Mononuclear cell (primary cell): Measurements from ENCODE around the gene NR3C2. TPM values are rescaled to one million over a fixed set of nuclear protein-coding genes. Genes with fewer than 3 reads are reported as not detected.
"Not testable (repeated sequence)": the region's sequence is repeated elsewhere in the genome, so short reads cannot be mapped to it uniquely, and the experiment has no call there.

Experiments
- H3K27me3 ChIP-seq: 2 replicates; pipeline ENCODE4 v1.6.0; 2011; ENCODE audit warnings: low read length, control low read depth; ENCODE audit not compliant: insufficient read depth
- H3K4me1 ChIP-seq: 2 replicates; pipeline ENCODE4 v1.5.1; 2011; ENCODE audit warnings: mild to moderate bottlenecking, low read length, control low read depth; ENCODE audit not compliant: insufficient read depth
- H3K4me3 ChIP-seq: 2 replicates; pipeline ENCODE4 v1.5.1; 2011; ENCODE audit warnings: mild to moderate bottlenecking, low read length, moderate library complexity
- H3K9me3 ChIP-seq: 2 replicates; pipeline ENCODE4 v1.5.1; 2011; ENCODE audit warnings: low read depth, mild to moderate bottlenecking, control low read depth, low read length
- total RNA-seq: library from RNA; depleted of rRNA; stranded (reverse); fragments of >200 nt; gene quantifications from one replicate; pipeline ENCODE4 v1.2.3, GENCODE V29; 2012

The NR3C2 gene
- total RNA-seq, 1 donor, result 29.1 TPM

GRCh38 chr4:148159793-148160192 is 282.4 kb downstream of the NR3C2 start:
- Histone ChIP-seq H3K4me3 (no peak overlapping the region), H3K4me1 (no peaks in the 10 kb centered on the region), H3K9me3 (no peaks in the 10 kb centered on the region), H3K27me3 (no peaks in the 10 kb centered on the region)

GRCh38 chr4:148154769-148155168 is 287.4 kb downstream of the NR3C2 start:
- H3K27me3 ChIP-seq, result no peaks in the 10 kb centered on the region
- no peak overlapping the region for H3K4me3 ChIP-seq
- no peaks in the 10 kb centered on the region for H3K4me1 ChIP-seq
- no peaks in the 10 kb centered on the region for H3K9me3 ChIP-seq

GRCh38 chr4:148152868-148153625 is 289.2 kb downstream of the NR3C2 start:
- H3K9me3 ChIP-seq, result no peaks in the 10 kb centered on the region
- no peak overlapping the region for H3K4me3 ChIP-seq
- no peaks in the 10 kb centered on the region for H3K27me3 ChIP-seq
- no peaks in the 10 kb centered on the region for H3K4me1 ChIP-seq

GRCh38 chr4:148151806-148152205 is 290.4 kb downstream of the NR3C2 start:
- H3K27me3 ChIP-seq, result no peaks in the 10 kb centered on the region
- no peaks in the 10 kb centered on the region for H3K9me3 ChIP-seq
- no peaks in the 10 kb centered on the region for H3K4me1 ChIP-seq
- H3K4me3 ChIP-seq, result no peak overlapping the region

- Histone ChIP-seq H3K27me3 (no peaks in the 10 kb centered on the region), H3K9me3 (no peaks in the 10 kb centered on the region), H3K4me1 (no peaks in the 10 kb centered on the region), H3K4me3 (no peak overlapping the region)
Measured at GRCh38 chr4:148145475-148145874, 296.7 kb downstream of the NR3C2 start.

GRCh38 chr4:148143174-148143573 is 299.0 kb downstream of the NR3C2 start:
- H3K4me3 ChIP-seq, result no peak overlapping the region
- H3K9me3 ChIP-seq, result no peaks in the 10 kb centered on the region
- no peaks in the 10 kb centered on the region for H3K4me1 ChIP-seq

GRCh38 chr4:148141501-148141900 is 300.7 kb downstream of the NR3C2 start:
- Histone ChIP-seq H3K4me1 (no peaks in the 10 kb centered on the region), H3K4me3 (no peak overlapping the region), H3K9me3 (no peaks in the 10 kb centered on the region), H3K27me3 (no peaks in the 10 kb centered on the region)

More at GRCh38 chr4:148143174-148143573, 299.0 kb downstream of the NR3C2 start:
- H3K27me3 ChIP-seq, result no peaks in the 10 kb centered on the region

- Histone ChIP-seq H3K9me3 (peaks cover 21% of the 10 kb centered on the region), H3K4me1 (no peaks in the 10 kb centered on the region), H3K4me3 (no peak overlapping the region), H3K27me3 (no peaks in the 10 kb centered on the region)
Measured at GRCh38 chr4:148126825-148127224, 315.4 kb downstream of the NR3C2 start.

GRCh38 chr4:148124512-148124911 is 317.7 kb downstream of the NR3C2 start:
- H3K27me3 ChIP-seq, result no peaks in the 10 kb centered on the region
- H3K4me1 ChIP-seq, result no peaks in the 10 kb centered on the region
- peaks cover 25% of the 10 kb centered on the region for H3K9me3 ChIP-seq
- H3K4me3 ChIP-seq, result no peak overlapping the region

- not testable (repeated sequence) for H3K4me1 ChIP-seq, H3K27me3 ChIP-seq, H3K4me3 ChIP-seq
- peaks cover 25% of the 10 kb centered on the region for H3K9me3 ChIP-seq
Measured at GRCh38 chr4:148123161-148123560, 319.1 kb downstream of the NR3C2 start.

- H3K4me3 ChIP-seq, result no peak overlapping the region
- H3K27me3 ChIP-seq, result no peaks in the 10 kb centered on the region
- H3K9me3 ChIP-seq, result peaks cover 20% of the 10 kb centered on the region
- no peaks in the 10 kb centered on the region for H3K4me1 ChIP-seq
Measured at GRCh38 chr4:148120216-148120615, 322.0 kb downstream of the NR3C2 start.

GRCh38 chr4:148118633-148119032 is 323.6 kb downstream of the NR3C2 start:
- Histone ChIP-seq H3K4me3 (no peak overlapping the region), H3K27me3 (no peaks in the 10 kb centered on the region), H3K4me1 (no peaks in the 10 kb centered on the region), H3K9me3 (peaks cover 9% of the 10 kb centered on the region)

GRCh38 chr4:148118179-148118578 is 324.0 kb downstream of the NR3C2 start:
- Histone ChIP-seq H3K4me1 (no peaks in the 10 kb centered on the region), H3K27me3 (no peaks in the 10 kb centered on the region), H3K4me3 (no peak overlapping the region), H3K9me3 (peaks cover 9% of the 10 kb centered on the region)

GRCh38 chr4:148116969-148117368 is 325.2 kb downstream of the NR3C2 start:
- H3K4me1 ChIP-seq, result no peaks in the 10 kb centered on the region
- H3K4me3 ChIP-seq, result no peak overlapping the region
- no peaks in the 10 kb centered on the region for H3K27me3 ChIP-seq
- peaks cover 6% of the 10 kb centered on the region for H3K9me3 ChIP-seq

- H3K9me3 ChIP-seq, result no peaks in the 10 kb centered on the region
Measured at GRCh38 chr4:148116264-148116663, 325.9 kb downstream of the NR3C2 start.

GRCh38 chr4:148114436-148114835 is 327.8 kb downstream of the NR3C2 start:
- Histone ChIP-seq H3K27me3 (no peaks in the 10 kb centered on the region), H3K4me3 (no peak overlapping the region), H3K4me1 (no peaks in the 10 kb centered on the region), H3K9me3 (no peaks in the 10 kb centered on the region)

More at GRCh38 chr4:148116264-148116663, 325.9 kb downstream of the NR3C2 start:
- H3K27me3 ChIP-seq, result no peaks in the 10 kb centered on the region
- no peak overlapping the region for H3K4me3 ChIP-seq
- no peaks in the 10 kb centered on the region for H3K4me1 ChIP-seq
